Raji (cell line): Measurements from ENCODE around the gene PPARD.

ENCODE experiments used
- POLR2A ChIP-seq: IDR thresholded peaks from 2 replicates; pipeline ENCODE4 v1.6.1; 2011; ENCODE audit warnings: low read depth, low read length, control low read depth; ENCODE audit not compliant: insufficient read depth

PPARD gene

GRCh38 chr6:35388772-35389352 is 46.5 kb downstream of the PPARD start:
- TF ChIP-seq POLR2A: no peak

GRCh38 chr6:35391240-35391968 is 49.0 kb downstream of the PPARD start:
- TF ChIP-seq POLR2A: no peak

GRCh38 chr6:35392111-35392702 is 49.8 kb downstream of the PPARD start:
- TF ChIP-seq POLR2A: no peak

- no peak for TF ChIP-seq POLR2A
Measured at GRCh38 chr6:35392773-35393672, 50.7 kb downstream of the PPARD start.

- no peak for TF ChIP-seq POLR2A
Measured at GRCh38 chr6:35396991-35397390, 54.6 kb downstream of the PPARD start.

- no peak for TF ChIP-seq POLR2A
Measured at GRCh38 chr6:35397806-35398418, 55.6 kb downstream of the PPARD start.

- TF ChIP-seq POLR2A: no peak
Measured at GRCh38 chr6:35398526-35398925, 56.2 kb downstream of the PPARD start.

- TF ChIP-seq POLR2A: no peak
Measured at GRCh38 chr6:35400111-35400510, 57.8 kb downstream of the PPARD start.

GRCh38 chr6:35400901-35401311 is 58.5 kb downstream of the PPARD start:
- TF ChIP-seq POLR2A: no peak

- no peak for TF ChIP-seq POLR2A
Measured at GRCh38 chr6:35401514-35401913, 59.2 kb downstream of the PPARD start.

GRCh38 chr6:35402136-35402855 is 59.9 kb downstream of the PPARD start:
- no peak for TF ChIP-seq POLR2A

- TF ChIP-seq POLR2A: no peak
Measured at GRCh38 chr6:35402856-35403191, 60.5 kb downstream of the PPARD start.

- no peak for TF ChIP-seq POLR2A
Measured at GRCh38 chr6:35403544-35404442, 61.4 kb downstream of the PPARD start.
